H1 (cell line): ENCODE measurements around the gene DDX18.

Source experiments
- CTCF ChIP-seq, 3 experiments: IDR thresholded peaks; 1 replicate in 2 of 3; 2 replicates in 1 of 3; pipeline versions ENCODE4 v1.5.1 to v1.6.1; 2011; ENCODE audit warnings: low read length in 3 of 3, mild to moderate bottlenecking in 3 of 3, inconsistent platforms in 2 of 3, low read depth in 1 of 3, moderate library complexity in 1 of 3; ENCODE audit not compliant: insufficient read depth in 1 of 3; ENCODE audit errors: control extremely low read depth in 1 of 3
- EP300 ChIP-seq, 2 experiments: IDR thresholded peaks; 1 replicate in 1 of 2; 2 replicates in 1 of 2; pipeline ENCODE4 v1.6.1; 2011 to 2012; ENCODE audit warnings: low read depth in 2 of 2, low read length in 2 of 2, mild to moderate bottlenecking in 2 of 2, borderline replicate concordance in 1 of 2, inconsistent platforms in 1 of 2, moderate library complexity in 1 of 2
- HDAC6 ChIP-seq: IDR thresholded peaks from one replicate; pipeline ENCODE4 v1.7.1; 2012; ENCODE audit warnings: low read depth, mild to moderate bottlenecking, inconsistent platforms, low read length, moderate library complexity
- POLR2A ChIP-seq, 2 experiments: IDR thresholded peaks; 1 replicate in 1 of 2; 2 replicates in 1 of 2; pipeline ENCODE4 v1.6.1; 2011; ENCODE audit warnings: low read depth in 2 of 2, low read length in 2 of 2, mild to moderate bottlenecking in 2 of 2; ENCODE audit errors: control extremely low read depth in 1 of 2
- POLR2AphosphoS5 ChIP-seq: IDR thresholded peaks from 2 replicates; pipeline ENCODE4 v1.6.1; 2011; ENCODE audit warnings: low read depth, low read length
- SIN3A ChIP-seq, 2 experiments: IDR thresholded peaks in 1 of 2; conservative IDR thresholded peaks in 1 of 2; 2 replicates each; pipeline ENCODE4 v1.6.1; 2011 to 2012; ENCODE audit warnings: low read length in 2 of 2, improper control_type of control experiment in 1 of 2, low read depth in 1 of 2, mild to moderate bottlenecking in 1 of 2
- SIX5 ChIP-seq: IDR thresholded peaks from 2 replicates; pipeline ENCODE4 v1.6.1; 2011; ENCODE audit warnings: mild to moderate bottlenecking, low read depth, low read length
- SP4 ChIP-seq: IDR thresholded peaks from 2 replicates; pipeline ENCODE4 v1.6.1; 2012; ENCODE audit warnings: low read length, inconsistent platforms
- TAF1 ChIP-seq: IDR thresholded peaks from 2 replicates; pipeline ENCODE4 v1.6.1; 2011; ENCODE audit warnings: mild to moderate bottlenecking, low read depth, low read length
- TBP ChIP-seq: IDR thresholded peaks from 2 replicates; pipeline ENCODE4 v1.6.1; 2011; ENCODE audit warnings: low read depth, low read length, improper control_type of control experiment
- TEAD4 ChIP-seq: IDR thresholded peaks from 2 replicates; pipeline ENCODE4 v1.6.1; 2012; ENCODE audit warnings: low read depth, low read length, inconsistent platforms, mixed read lengths
- USF2 ChIP-seq: IDR thresholded peaks from 2 replicates; pipeline ENCODE4 v1.6.1; 2011; ENCODE audit warnings: low read length, improper control_type of control experiment

GRCh38 chr2:117801826-117802225 is 12.7 kb upstream of the DDX18 start:
- no peak for TF ChIP-seq POLR2A (IDR thresholded peaks at IDR 0.05; ENCODE audit: control extremely low read depth in 1 of 2, low read depth in 2 of 2, low read length in 2 of 2)
- TF ChIP-seq CTCF (IDR thresholded peaks at IDR 0.05; ENCODE audit: control extremely low read depth in 1 of 3, insufficient read depth in 1 of 3, low read depth in 1 of 3, low read length in 3 of 3) = no peak
- TF ChIP-seq TEAD4 = no peak
- no peak for TF ChIP-seq TBP
- TF ChIP-seq EP300 (IDR thresholded peaks at IDR 0.05; ENCODE audit: borderline replicate concordance in 1 of 2, low read depth in 2 of 2, low read length in 2 of 2) = no peak
- no peak for TF ChIP-seq SIX5
- no peak for TF ChIP-seq USF2
- TF ChIP-seq POLR2AphosphoS5 = no peak
- no peak for TF ChIP-seq TAF1
- no peak for TF ChIP-seq SP4
- TF ChIP-seq SIN3A (conservative IDR thresholded peaks at IDR 0.05 in 1 of 2, IDR thresholded peaks at IDR 0.05 in 1 of 2; ENCODE audit: low read depth in 1 of 2, low read length in 2 of 2) = no peak
- TF ChIP-seq HDAC6 = no peak
